ENCODE data around the gene ZNF48. TPM values are rescaled to one million over a fixed set of nuclear protein-coding genes. Genes with fewer than 3 reads are reported as not detected.

Gene ZNF48
- total RNA-seq, 4 donors from 2014 or later, result 6.3 to 12.1 (median 8.1) TPM

GRCh38 chr16:30372038-30372712, 23.0 kb upstream of the ZNF48 start:
- Histone ChIP-seq H3K36me3 (no peaks in the 10 kb centered on the region), H3K27ac (no peak overlapping the region), H3K4me3 (no peak overlapping the region), H3K27me3 (no peaks in the 10 kb centered on the region), H3K4me1 (peaks cover 36% of the 10 kb centered on the region), H3K9me3 (no peaks in the 10 kb centered on the region)
- DNase-seq (ENCODE audit: low spot score in 2 of 2), result no peak
- WGBS, result 91% methylated on average over 6 of the region's 6 CpGs
- no peak for TF ChIP-seq POLR2A (IDR thresholded peaks at IDR 0.05)
- TF ChIP-seq EP300 (IDR thresholded peaks at IDR 0.05), result no peak
- TF ChIP-seq POLR2AphosphoS5 (IDR thresholded peaks at IDR 0.05), result no peak
- TF ChIP-seq CTCF (IDR thresholded peaks at IDR 0.05), result no peak

GRCh38 chr16:30372725-30373124, 22.5 kb upstream of the ZNF48 start:
- WGBS, result 89% methylated on average over 5 of the region's 5 CpGs

GRCh38 chr16:30374538-30374937, 20.7 kb upstream of the ZNF48 start, which contains the start of gene MYL11:
Gene MYL11, plus strand, starts transcription at chr16:30374802. Its CDS starts 56 bp downstream, at chr16:30374858.
- TF ChIP-seq POLR2A (IDR thresholded peaks at IDR 0.05), result no peak
- TF ChIP-seq CTCF (IDR thresholded peaks at IDR 0.05), result no peak
- TF ChIP-seq EP300 (IDR thresholded peaks at IDR 0.05), result no peak
- TF ChIP-seq POLR2AphosphoS5 (IDR thresholded peaks at IDR 0.05), result no peak
- Histone ChIP-seq H3K9me3 (no peaks in the 10 kb centered on the region), H3K4me1 (peaks cover 29% of the 10 kb centered on the region), H3K27ac (no peak within 1 kb of the TSS), H3K4me3 (no peak within 1 kb of the TSS), H3K36me3 (no peaks in the 10 kb centered on the region), H3K27me3 (no peaks in the 10 kb centered on the region)
- 68% methylated on average over 6 of the region's 6 CpGs for WGBS
- DNase-seq (ENCODE audit: low spot score in 2 of 2), result no peak

More at GRCh38 chr16:30372725-30373124, 22.5 kb upstream of the ZNF48 start:
- Histone ChIP-seq H3K36me3 (no peaks in the 10 kb centered on the region), H3K27ac (no peak overlapping the region), H3K9me3 (no peaks in the 10 kb centered on the region), H3K4me1 (peaks cover 36% of the 10 kb centered on the region), H3K27me3 (no peaks in the 10 kb centered on the region), H3K4me3 (no peak overlapping the region)
- DNase-seq (ENCODE audit: low spot score in 2 of 2), result no peak
- TF ChIP-seq POLR2AphosphoS5 (IDR thresholded peaks at IDR 0.05) (no peak), EP300 (IDR thresholded peaks at IDR 0.05) (no peak), POLR2A (IDR thresholded peaks at IDR 0.05) (no peak), CTCF (IDR thresholded peaks at IDR 0.05) (no peak)

- WGBS, result 83% methylated on average over 3 of the region's 8 CpGs
- peaks cover 27% of the 10 kb centered on the region for H3K4me1 ChIP-seq
- TF ChIP-seq CTCF (IDR thresholded peaks at IDR 0.05), result no peak
- H3K27me3 ChIP-seq, result no peaks in the 10 kb centered on the region
- no peaks in the 10 kb centered on the region for H3K9me3 ChIP-seq
- no peak overlapping the region for H3K4me3 ChIP-seq
- no peaks in the 10 kb centered on the region for H3K36me3 ChIP-seq
- DNase-seq (ENCODE audit: low spot score in 2 of 2), result no peak
- H3K27ac ChIP-seq, result no peak overlapping the region
Measured at GRCh38 chr16:30375864-30376263, 19.4 kb upstream of the ZNF48 start.

- Histone ChIP-seq H3K4me3 (no peak overlapping the region), H3K27ac (peak overlapping the region; percentile 99), H3K36me3 (no peaks in the 10 kb centered on the region), H3K27me3 (no peaks in the 10 kb centered on the region), H3K9me3 (no peaks in the 10 kb centered on the region), H3K4me1 (peaks cover 22% of the 10 kb centered on the region)
- peak in 1 of 2 donors; percentile 62 for DNase-seq (ENCODE audit: low spot score in 2 of 2)
- 95% methylated on average over 7 of the region's 8 CpGs for WGBS
- TF ChIP-seq POLR2A (IDR thresholded peaks at IDR 0.05) (no peak), POLR2AphosphoS5 (IDR thresholded peaks at IDR 0.05) (no peak), CTCF (IDR thresholded peaks at IDR 0.05) (no peak), EP300 (IDR thresholded peaks at IDR 0.05) (no peak)
Measured at GRCh38 chr16:30376461-30376902, 18.7 kb upstream of the ZNF48 start.
